NCI-H1930 (cell line): Measurements from ENCODE around the gene ANKRD11.
A peak's percentile ranks its signal among the peaks of the same experiment; 100 is the strongest.

Source experiments
- DNase-seq, 2 experiments: peaks; one replicate each; lab custom pipeline; 2025; lab: John Stamatoyannopoulos, UW

Gene ANKRD11

GRCh38 chr16:89506791-89507191 is 16.4 kb upstream of the ANKRD11 start:
- DNase-seq = no peak

GRCh38 chr16:89506113-89506504 is 15.7 kb upstream of the ANKRD11 start:
- DNase-seq = no peak

DNA sequence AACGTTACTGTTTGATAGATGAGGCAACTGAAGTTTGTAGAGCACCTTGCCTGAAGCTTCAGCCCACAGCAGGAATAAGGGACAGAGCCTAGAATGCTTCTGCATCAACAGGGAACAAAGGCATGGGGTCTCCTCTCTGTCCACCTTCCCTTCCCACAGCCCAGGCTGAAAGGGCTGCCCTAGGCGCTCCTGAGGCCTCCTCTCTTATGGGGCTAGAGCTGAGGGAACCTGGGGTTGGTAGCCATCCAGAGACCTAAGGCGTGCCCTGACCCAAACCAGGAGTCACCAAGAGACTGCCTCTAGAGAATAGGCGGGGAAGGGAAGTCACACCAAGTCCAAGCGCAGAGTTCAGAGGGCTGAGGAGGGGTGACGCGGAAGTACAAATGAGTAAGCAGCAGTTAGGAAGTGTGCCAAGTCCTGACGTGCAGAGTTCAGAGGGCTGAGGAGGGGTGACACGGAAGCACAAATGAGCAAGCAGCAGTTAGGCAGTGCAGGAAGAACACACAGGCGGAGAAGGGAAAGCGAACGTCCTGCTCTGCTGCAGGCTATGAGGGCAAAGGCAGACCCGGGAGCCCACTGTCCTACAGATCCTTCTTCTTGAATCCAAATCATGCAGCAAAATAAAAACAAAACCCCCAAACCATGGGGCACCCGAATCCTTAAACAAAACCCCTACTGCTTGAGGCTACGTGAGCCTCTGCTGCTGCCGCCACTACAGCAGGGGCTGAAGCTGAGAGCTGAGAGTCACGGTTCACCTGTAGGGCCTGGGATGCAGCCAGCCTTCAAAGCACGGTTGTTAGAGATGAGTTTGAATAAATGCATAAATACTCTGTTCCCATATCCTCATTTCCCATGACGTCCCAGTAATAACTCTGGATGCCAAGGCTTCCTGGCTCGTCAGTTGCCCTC is 15.1 kb upstream of the ANKRD11 start:
- DNase-seq = no peak

GRCh38 chr16:89504091-89504490 is 13.7 kb upstream of the ANKRD11 start:
- DNase-seq = no peak

- DNase-seq = no peak
Measured at GRCh38 chr16:89502081-89502843, 11.9 kb upstream of the ANKRD11 start.

DNA sequence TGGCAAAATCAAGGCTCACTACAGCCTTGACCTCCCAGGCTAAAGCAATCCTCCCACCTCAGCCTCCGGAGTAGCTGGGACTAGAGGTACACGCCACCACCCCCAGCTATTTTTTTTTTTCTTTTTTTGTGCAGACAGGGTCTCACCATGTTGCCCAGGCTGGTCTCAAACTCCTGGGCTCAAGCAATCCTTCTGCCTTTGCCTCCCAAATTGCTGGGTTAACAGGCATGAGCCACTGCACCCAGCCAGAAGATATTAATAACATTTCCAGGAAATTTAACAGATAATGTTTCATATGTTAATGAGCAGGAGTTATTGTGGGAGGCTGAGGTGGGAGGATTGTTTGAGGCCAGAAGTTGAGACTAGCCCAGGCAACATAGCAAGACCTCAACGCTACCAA is 9.4 kb upstream of the ANKRD11 start:
- no peak for DNase-seq

GRCh38 chr16:89498839-89499238 is 8.5 kb upstream of the ANKRD11 start:
- DNase-seq = no peak

- no peak for DNase-seq
Measured at GRCh38 chr16:89495121-89495520, 4.8 kb upstream of the ANKRD11 start.

DNA sequence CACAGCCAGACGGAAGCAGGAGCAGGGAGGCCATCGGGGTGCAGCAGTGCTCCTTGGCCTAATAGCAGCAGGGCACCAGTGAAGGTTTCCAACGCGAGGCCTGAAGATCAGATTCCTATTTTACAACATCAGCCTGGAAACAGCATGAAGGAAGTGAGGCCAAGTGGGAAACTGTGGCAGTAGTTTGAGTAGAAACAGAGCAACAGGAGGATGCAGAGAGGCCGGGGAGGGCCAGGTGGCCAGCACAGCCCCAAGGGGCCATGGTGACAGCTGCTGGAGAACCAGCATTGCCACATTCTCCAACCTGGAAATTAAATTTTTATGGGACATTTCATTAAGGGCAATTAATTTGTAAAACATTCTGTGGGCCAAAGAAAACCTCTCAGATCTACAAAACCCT is 3.4 kb upstream of the ANKRD11 start:
- no peak for DNase-seq

GRCh38 chr16:89491974-89492687 is 1.8 kb upstream of the ANKRD11 start:
- DNase-seq = no peak

DNA sequence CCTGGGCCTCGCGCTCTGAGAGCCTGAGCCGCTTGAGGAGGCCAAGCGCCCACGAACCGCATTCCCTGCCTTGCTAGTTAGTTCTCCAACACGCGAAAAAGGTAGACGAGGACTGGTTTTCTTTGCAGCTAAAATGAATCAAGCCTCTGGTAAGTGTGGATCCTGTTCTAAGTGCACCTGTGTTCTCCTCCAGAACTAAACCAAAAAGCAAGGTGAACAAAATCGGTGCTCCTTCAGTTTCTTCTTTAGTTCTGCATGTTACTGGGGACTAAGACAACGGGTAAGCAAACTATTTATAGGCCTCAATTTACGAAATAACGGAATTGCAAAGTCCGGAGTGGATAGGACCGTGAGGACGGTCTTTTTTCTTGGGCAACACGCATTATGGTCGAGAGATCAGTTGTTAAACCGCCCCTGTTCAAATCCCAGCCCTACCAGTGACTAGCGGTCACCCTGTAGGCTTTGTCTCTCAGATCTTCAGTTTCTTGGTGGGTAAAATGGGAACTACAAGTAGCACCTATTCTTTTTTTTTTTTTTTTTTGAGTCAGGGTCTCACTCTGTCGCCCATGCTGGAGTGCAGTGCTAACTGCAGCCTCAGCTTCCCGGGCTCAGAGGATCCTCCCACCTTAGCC is 993 bp upstream of the ANKRD11 start:
- DNase-seq = no peak

DNA sequence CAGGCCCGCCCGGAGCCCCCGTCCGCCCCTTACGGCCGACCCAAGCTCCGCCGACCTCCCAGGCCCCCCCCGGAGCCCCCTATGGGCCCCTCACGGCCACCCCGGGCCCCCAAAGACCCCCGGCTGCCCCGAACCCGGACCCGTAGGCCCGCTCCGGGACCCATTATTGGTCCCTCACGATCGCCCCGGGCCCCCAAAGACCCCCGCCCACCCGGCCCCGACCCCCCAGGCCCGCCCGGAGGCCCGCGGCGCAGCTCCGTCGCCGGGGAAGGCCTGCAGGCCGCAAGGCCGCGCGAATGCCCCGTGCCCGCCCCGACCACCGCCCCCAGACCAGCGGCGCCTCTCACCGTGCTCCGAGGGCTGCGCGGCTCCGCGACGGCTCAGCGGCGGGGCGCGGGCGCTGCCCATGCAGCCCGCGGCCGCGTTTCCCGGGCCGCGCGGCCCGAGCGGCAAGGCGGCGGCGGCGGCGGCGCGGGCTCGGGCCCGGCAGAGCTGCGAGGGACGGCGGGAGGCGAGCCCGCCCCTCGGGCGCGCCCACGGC is 393 bp downstream of the ANKRD11 start:
- no peak for DNase-seq

DNA sequence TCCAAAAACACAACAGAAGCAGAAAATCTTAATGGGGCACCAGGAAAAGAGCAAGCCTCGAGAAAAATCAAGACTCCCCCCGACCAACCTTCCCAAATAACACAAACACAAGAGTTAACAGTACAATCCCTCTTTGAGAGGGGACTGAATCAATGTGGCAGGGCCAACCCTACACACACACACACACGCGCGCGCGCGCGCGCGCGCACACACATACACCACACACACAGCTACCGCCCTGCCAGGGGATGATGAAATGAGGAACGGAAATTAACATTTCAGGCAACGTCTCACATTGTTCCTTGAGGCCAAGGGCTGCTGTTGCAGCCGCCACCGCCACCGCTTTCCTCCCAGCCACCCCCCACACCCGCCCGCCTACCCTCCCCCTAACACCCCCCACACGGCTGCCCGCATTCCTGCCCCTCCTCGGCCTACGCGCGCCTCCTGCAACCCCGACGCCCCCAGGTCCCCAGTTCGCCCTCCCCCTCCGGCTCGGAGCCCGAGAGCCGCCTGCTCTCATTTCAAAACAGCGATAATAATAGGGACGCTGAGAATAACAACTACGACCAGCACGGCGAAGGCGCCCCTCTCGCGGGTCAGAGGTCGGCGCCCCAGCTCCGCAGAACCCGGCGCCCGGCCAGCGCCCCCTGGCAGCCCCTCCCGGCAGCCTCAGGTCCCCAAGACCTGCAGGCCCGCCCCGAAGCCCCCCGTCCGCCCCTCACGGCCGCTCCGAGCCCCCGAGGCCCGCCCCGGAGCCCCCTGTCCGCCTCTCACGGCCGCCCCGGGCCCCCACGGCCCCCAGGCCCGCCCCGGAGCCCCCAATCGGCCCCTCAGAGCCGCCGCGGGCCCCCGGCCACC is 1.1 kb downstream of the ANKRD11 start:
- DNase-seq = peak; percentile 6 to 27

- no peak for DNase-seq
Measured at GRCh38 chr16:89485701-89486246, 4.6 kb downstream of the ANKRD11 start.

DNA sequence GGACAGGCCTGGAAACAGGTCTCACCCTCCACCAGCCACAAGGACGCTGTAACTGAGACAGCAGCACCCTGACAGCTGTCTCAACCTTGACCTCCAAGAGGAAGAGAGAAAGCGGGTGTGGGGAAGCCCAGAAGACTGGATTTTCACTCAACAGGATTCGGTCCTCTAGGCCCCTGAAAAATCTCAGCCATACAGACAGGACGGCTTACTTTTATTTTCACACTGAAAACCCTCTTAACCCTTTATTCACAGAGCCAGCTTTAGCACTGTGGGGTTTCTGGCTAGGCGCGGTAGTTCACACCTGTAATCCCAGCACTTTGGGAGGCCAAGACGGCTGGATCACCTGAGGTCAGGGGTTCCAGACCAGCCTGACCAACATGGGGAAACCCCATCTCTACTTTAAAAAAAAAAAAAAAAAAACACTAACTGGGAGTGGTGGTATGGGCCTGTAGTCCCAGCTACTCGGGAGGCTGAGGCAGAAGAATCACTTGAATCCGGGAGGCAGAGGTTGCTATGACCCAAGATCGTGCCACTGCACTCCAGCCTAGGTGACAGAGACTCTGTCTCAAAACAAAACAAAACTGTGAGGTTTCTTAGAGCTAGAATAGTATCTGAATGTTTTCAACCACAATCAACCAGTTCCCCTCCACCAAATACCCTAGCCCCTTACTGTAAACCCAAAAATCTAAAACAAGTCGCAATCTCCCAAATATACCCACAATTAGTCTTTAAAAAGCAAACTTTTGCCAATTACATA is 5.3 kb downstream of the ANKRD11 start:
- no peak for DNase-seq

DNA sequence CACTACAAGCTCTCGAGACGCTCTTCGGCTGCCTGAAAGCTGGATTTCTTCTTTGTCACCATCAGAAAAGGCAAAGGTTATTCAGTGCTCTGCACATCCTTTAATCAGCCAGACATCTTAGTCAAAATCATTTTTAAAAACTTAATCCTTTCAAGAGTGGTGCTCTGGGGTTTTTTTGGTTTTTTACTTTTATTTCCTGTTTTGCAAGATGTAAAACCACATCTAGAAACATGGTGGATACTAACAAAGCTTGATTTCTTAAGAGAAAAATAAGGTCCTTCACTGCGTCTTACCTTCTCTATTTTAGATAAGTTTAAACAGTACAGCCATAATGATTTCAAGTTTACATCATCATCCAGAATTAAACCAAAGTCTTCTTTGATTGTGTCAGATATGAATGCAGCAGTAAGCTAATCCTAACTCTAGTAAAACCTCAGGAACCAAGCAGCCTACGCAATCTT is 6.3 kb downstream of the ANKRD11 start:
- no peak for DNase-seq

GRCh38 chr16:89482817-89483205 is 7.5 kb downstream of the ANKRD11 start:
- no peak for DNase-seq

DNA sequence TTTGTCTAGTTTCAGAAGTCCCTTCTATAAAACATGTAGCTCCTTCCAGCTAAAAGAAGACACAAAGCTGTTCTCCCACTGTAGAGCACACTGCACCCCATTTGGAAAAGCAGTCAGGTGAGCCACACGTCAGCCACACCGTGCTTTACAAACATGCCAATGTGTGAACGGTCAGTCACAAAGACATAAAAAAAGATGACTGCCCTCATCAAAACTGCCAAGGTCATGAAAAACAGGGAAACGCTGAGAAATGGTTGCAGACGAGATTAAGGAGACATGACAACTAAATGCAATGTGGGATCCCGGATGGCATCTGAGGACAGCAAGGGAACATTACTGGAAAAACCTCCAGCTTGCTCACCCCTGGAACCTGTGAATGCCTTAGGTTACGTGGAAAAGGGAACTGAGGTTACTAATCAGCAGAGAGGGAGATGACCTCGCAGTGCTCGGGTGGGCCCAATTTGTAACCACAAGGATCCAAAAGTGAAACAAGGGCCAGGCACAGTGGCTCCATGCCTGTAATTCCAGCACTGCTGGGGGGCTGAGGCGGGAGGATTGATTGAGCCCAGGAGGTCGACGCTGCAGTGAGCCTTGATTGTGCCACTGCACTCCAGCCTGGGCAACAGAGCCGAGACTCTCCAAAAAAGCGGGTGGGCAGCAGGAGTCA is 8.1 kb downstream of the ANKRD11 start:
- DNase-seq = no peak

- DNase-seq = no peak
Measured at GRCh38 chr16:89481356-89481955, 8.9 kb downstream of the ANKRD11 start.
